HCT116 (cell line): ENCODE results near the gene ABCC10. TPM values are rescaled to one million over a fixed set of nuclear protein-coding genes. Genes with fewer than 3 reads are reported as not detected.

Source experiments
- ATAC-seq: fragments of 200-7000 bp; cut with Tn5 transposase; 2 replicates; pipeline ENCODE4 v1.9.1; 2020; ENCODE audit warnings: mild to moderate bottlenecking, moderate library complexity
- BruUV-seq: library from RNA; stranded (reverse); fragments of 400-500 nt; replicated peaks from 2 replicates; lab custom pipeline; 2021; lab: Mats Ljungman, UMichigan
- CTCF ChIA-PET: fragments of 300-600 bp; sonication (Branson Sonifier 250); formaldehyde crosslinking; loops from one replicate; lab custom pipeline; 2021; ENCODE audit warnings: antibody characterized with exemption; lab: Charles Lee
- POLR2A ChIA-PET: fragments of 300-600, 350-600 bp; sonication (Branson Sonifier 250); formaldehyde crosslinking; loops from one replicate; lab custom pipeline; 2021; ENCODE audit warnings: antibody characterized with exemption; lab: Charles Lee
- RAD21 ChIA-PET, 2 experiments: fragments of 300-600 bp; sonication (Branson Sonifier 250); formaldehyde crosslinking; loops; one replicate each; lab custom pipeline; 2023; ENCODE audit warnings: low total read pairs in 2 of 2; ENCODE audit not compliant: uncharacterized antibody in 2 of 2, unreplicated experiment in 2 of 2, low non-redundant PET in 1 of 2; lab: Charles Lee
- DNase-seq: peaks from one replicate; pipeline ENCODE4 v3.0.0-alpha.2; 2010; ENCODE audit warnings: low read depth, low spot score
- H2AFZ ChIP-seq: fragments of 200-600 bp; shearing (Covaris generic), sonication (generic); 2 replicates; pipeline ENCODE4 v1.6.1; 2017; ENCODE audit warnings: low read depth, mixed run types, mixed read lengths, antibody characterized with exemption, low read length; ENCODE audit not compliant: poor library complexity, severe bottlenecking
- H3K27ac ChIP-seq: 2 replicates; pipeline ENCODE4 v1.5.1; 2012; ENCODE audit warnings: low read depth, low read length
- H3K27me3 ChIP-seq: fragments of 200-600 bp; sonication (generic); 2 replicates; pipeline ENCODE4 v1.6.1; 2016; ENCODE audit warnings: mixed run types, low read length, mixed read lengths; ENCODE audit not compliant: insufficient read depth
- H3K36me3 ChIP-seq, 2 experiments: fragments of 200-500 bp in 1 of 2; fragments of 200-600 bp in 1 of 2; sonication (Bioruptor generic) in 1 of 2; sonication (generic) in 1 of 2; 2 replicates each; pipeline versions ENCODE4 v1.5.1 to v1.6.1; 2014 to 2016; ENCODE audit warnings: low read length in 2 of 2, inconsistent platforms in 1 of 2, mixed read lengths in 1 of 2, mixed run types in 1 of 2; ENCODE audit not compliant: insufficient read depth in 2 of 2, control insufficient read depth in 1 of 2
- H3K4me1 ChIP-seq, 2 experiments: fragments of 200-600 bp in 1 of 2; sonication (generic) in 1 of 2; 2 replicates each; pipeline versions ENCODE4 v1.5.1 to v1.6.1; 2012 to 2017; ENCODE audit warnings: low read length in 2 of 2, inconsistent platforms in 1 of 2, mild to moderate bottlenecking in 1 of 2, mixed read lengths in 1 of 2, mixed run types in 1 of 2, moderate library complexity in 1 of 2; ENCODE audit not compliant: insufficient read depth in 2 of 2, control insufficient read depth in 1 of 2
- H3K4me2 ChIP-seq: fragments of 200-600 bp; sonication (generic); 2 replicates; pipeline ENCODE4 v1.6.1; 2017; ENCODE audit warnings: mixed run types, low read length, mixed read lengths
- H3K4me3 ChIP-seq, 2 experiments: fragments of 200-600 bp in 1 of 2; sonication (generic) in 1 of 2; replicated peaks in 1 of 2; 2 replicates each; pipeline ENCODE4 v1.5.1; 2011 to 2016; ENCODE audit warnings: low read length in 2 of 2, control low read depth in 1 of 2, low read depth in 1 of 2, mild to moderate bottlenecking in 1 of 2, mixed read lengths in 1 of 2, mixed run types in 1 of 2
- H3K79me2 ChIP-seq: fragments of 200-600 bp; sonication (generic); 2 replicates; pipeline ENCODE4 v1.6.1; 2017; ENCODE audit warnings: mild to moderate bottlenecking, mixed run types, low read length, moderate library complexity, mixed read lengths; ENCODE audit not compliant: insufficient read depth
- H3K9ac ChIP-seq: fragments of 200-600 bp; sonication (generic); 2 replicates; pipeline ENCODE4 v1.6.1; 2016; ENCODE audit warnings: low read length, mixed read lengths
- H3K9me2 ChIP-seq: fragments of 200-600 bp; sonication (generic), shearing (Covaris generic); 2 replicates; pipeline ENCODE4 v1.6.1; 2017; ENCODE audit warnings: mixed run types, mild to moderate bottlenecking, moderate library complexity; ENCODE audit not compliant: insufficient read depth
- H3K9me3 ChIP-seq, 2 experiments: fragments of 200-500 bp in 1 of 2; fragments of 200-600 bp in 1 of 2; sonication (Bioruptor generic) in 1 of 2; sonication (generic) in 1 of 2; 2 replicates each; pipeline ENCODE4 v1.6.1; 2014 to 2017; ENCODE audit warnings: low read length in 2 of 2, mixed read lengths in 2 of 2, inconsistent platforms in 1 of 2, low read depth in 1 of 2, mild to moderate bottlenecking in 1 of 2, mixed run types in 1 of 2, moderate library complexity in 1 of 2; ENCODE audit not compliant: control insufficient read depth in 1 of 2, insufficient read depth in 1 of 2
- H4K20me1 ChIP-seq: fragments of 200-600 bp; sonication (generic), shearing (Covaris generic); 2 replicates; pipeline ENCODE4 v1.6.1; 2017; ENCODE audit warnings: mixed run types, mild to moderate bottlenecking, moderate library complexity; ENCODE audit not compliant: insufficient read depth
- CTCF ChIP-seq, 3 experiments: fragments of 200-600 bp in 1 of 3; sonication (generic) in 1 of 3; IDR thresholded peaks in 2 of 3; conservative IDR thresholded peaks in 1 of 3; 2 replicates each; pipeline ENCODE4 v1.5.1; 2012 to 2017; ENCODE audit warnings: low read depth in 2 of 3, low read length in 2 of 3, antibody characterized with exemption in 1 of 3, borderline replicate concordance in 1 of 3, control low read depth in 1 of 3, mild to moderate bottlenecking in 1 of 3, mixed read lengths in 1 of 3, mixed run types in 1 of 3, moderate library complexity in 1 of 3; ENCODE audit not compliant: insufficient read depth in 1 of 3
- FOSL1 ChIP-seq: IDR thresholded peaks from 2 replicates; pipeline ENCODE4 v1.6.1; 2012; ENCODE audit warnings: low read depth
- MAX ChIP-seq: IDR thresholded peaks from 2 replicates; pipeline ENCODE4 v1.6.1; 2012
- POLR2A ChIP-seq: IDR thresholded peaks from 2 replicates; pipeline ENCODE4 v1.7.0; 2011; ENCODE audit warnings: borderline replicate concordance; ENCODE audit not compliant: insufficient read depth, insufficient read length; ENCODE audit errors: extremely low read depth
- RAD21 ChIP-seq: IDR thresholded peaks from 2 replicates; pipeline ENCODE4 v1.6.1; 2012; ENCODE audit warnings: low read depth, mild to moderate bottlenecking
- REST ChIP-seq: IDR thresholded peaks from 2 replicates; pipeline ENCODE4 v1.6.1; 2012; ENCODE audit warnings: low read depth
- intact Hi-C: fragments of 100-400 bp; cut with micrococcal nuclease; formaldehyde crosslinking; loops from 2 replicates; pipeline ENCODE4 v1.10.0; 2022
- total RNA-seq: library from RNA; stranded (reverse); gene quantifications from one replicate; pipeline ENCODE4 v1.2.1, GENCODE V29; 2021; ENCODE audit not compliant: unreplicated experiment

The ABCC10 gene
- total RNA-seq, 1 experiment from 2014 or later = 29.9 TPM

GRCh38 chr6:43494766-43495165 is 67.4 kb downstream of the ABCC10 start:
- ChIA-PET CTCF (interaction anchor here (0.6 to 3.1 kb wide), 6 partner anchors 9 to 232 kb away, joined by 3 to 25 read pairs (median 15); no protein-coding TSS in a partner anchor), RAD21 (interaction anchor here in 1 of 2 experiments (0.9 kb wide), 1 partner anchor 37 kb away, joined by 3 read pairs; no protein-coding TSS in a partner anchor), POLR2A (interaction anchor here (1.3 kb wide), 1 partner anchor 15 kb away, joined by 5 read pairs; no protein-coding TSS in a partner anchor)
- H3K79me2 ChIP-seq = peaks cover 41% of the 10 kb centered on the region
- TF ChIP-seq REST = no peak
- no peak for TF ChIP-seq CTCF (IDR thresholded peaks at IDR 0.05 in 2 of 3, conservative IDR thresholded peaks at IDR 0.05 in 1 of 3; ENCODE audit: borderline replicate concordance in 1 of 3, insufficient read depth in 1 of 3, low read depth in 2 of 3, low read length in 2 of 3)
- TF ChIP-seq POLR2A = no peak
- TF ChIP-seq FOSL1 = no peak
- TF ChIP-seq RAD21 = no peak
- no peak for TF ChIP-seq MAX
- H3K27me3 ChIP-seq = no peaks in the 10 kb centered on the region
- no peak overlapping the region for H3K9ac ChIP-seq
- no peaks in the 10 kb centered on the region for H4K20me1 ChIP-seq
- BruUV-seq = no TSS peak
- H3K4me2 ChIP-seq = peak overlapping the region; percentile 76
- DNase-seq (no peak), ATAC-seq (no peak)
- peak overlapping the region; percentile 57 for H3K27ac ChIP-seq
- intact Hi-C loops = loop anchor here (5.0 kb wide), 1 partner anchor 592 kb away; no protein-coding TSS in a partner anchor
- H3K9me3 ChIP-seq = no peaks in the 10 kb centered on the region
- peaks cover 4 to 26% of the 10 kb centered on the region in 2 experiments; a peak in 3 of 4 replicates for H3K36me3 ChIP-seq
- H3K9me2 ChIP-seq = no peaks in the 10 kb centered on the region
- no peak overlapping the region for H2AFZ ChIP-seq
- H3K4me3 ChIP-seq = no peak overlapping the region
- peaks cover 27 to 50% of the 10 kb centered on the region in 2 experiments for H3K4me1 ChIP-seq
